SK-N-MC (cell line): Measurements from ENCODE around the gene GEMIN5.
A peak's percentile ranks its signal among the peaks of the same experiment; 100 is the strongest.
"Not testable (repeated sequence)": the region's sequence is repeated elsewhere in the genome, so short reads cannot be mapped to it uniquely, and the experiment has no call there.

Experiments used
- DNase-seq: peaks from one replicate; pipeline ENCODE4 v3.0.0-alpha.2; 2011; ENCODE audit warnings: low read depth, low spot score
- H3K27ac ChIP-seq: fragments of 200-600 bp; sonication (generic); 2 replicates; pipeline ENCODE4 v1.5.1; 2016; ENCODE audit warnings: mixed run types
- H3K36me3 ChIP-seq: fragments of 200-600 bp; sonication (generic); 2 replicates; pipeline ENCODE4 v1.6.1; 2017; ENCODE audit warnings: antibody characterized with exemption, low read length, mixed read lengths; ENCODE audit not compliant: insufficient read depth
- H3K4me3 ChIP-seq: fragments of 200-600 bp; sonication (generic); 2 replicates; pipeline ENCODE4 v1.5.1; 2016
- H3K9ac ChIP-seq: fragments of 200-600 bp; sonication (generic); 2 replicates; pipeline ENCODE4 v1.8.0; 2017; ENCODE audit warnings: mixed run types, mixed read lengths; ENCODE audit not compliant: insufficient read length
- H3K9me3 ChIP-seq: fragments of 200-600 bp; sonication (generic); 2 replicates; pipeline ENCODE4 v1.6.1; 2017; ENCODE audit warnings: low read depth, mild to moderate bottlenecking, antibody characterized with exemption, low read length, moderate library complexity, mixed read lengths
- EZH2 ChIP-seq: fragments of 200-600 bp; sonication (generic); IDR thresholded peaks from one replicate; pipeline ENCODE4 v1.6.1; 2017; ENCODE audit warnings: antibody characterized with exemption
- FOXP2 ChIP-seq: optimal IDR thresholded peaks from 2 replicates; pipeline ENCODE3; 2011; ENCODE audit warnings: mild to moderate bottlenecking, moderate library complexity; ENCODE audit not compliant: insufficient read depth; ENCODE audit errors: extremely low read length, control extremely low read depth
- POLR2AphosphoS5 ChIP-seq: IDR thresholded peaks from 2 replicates; pipeline ENCODE4 v1.6.1; 2012; ENCODE audit warnings: mild to moderate bottlenecking, low read depth, low read length, borderline replicate concordance

GEMIN5 gene

DNA sequence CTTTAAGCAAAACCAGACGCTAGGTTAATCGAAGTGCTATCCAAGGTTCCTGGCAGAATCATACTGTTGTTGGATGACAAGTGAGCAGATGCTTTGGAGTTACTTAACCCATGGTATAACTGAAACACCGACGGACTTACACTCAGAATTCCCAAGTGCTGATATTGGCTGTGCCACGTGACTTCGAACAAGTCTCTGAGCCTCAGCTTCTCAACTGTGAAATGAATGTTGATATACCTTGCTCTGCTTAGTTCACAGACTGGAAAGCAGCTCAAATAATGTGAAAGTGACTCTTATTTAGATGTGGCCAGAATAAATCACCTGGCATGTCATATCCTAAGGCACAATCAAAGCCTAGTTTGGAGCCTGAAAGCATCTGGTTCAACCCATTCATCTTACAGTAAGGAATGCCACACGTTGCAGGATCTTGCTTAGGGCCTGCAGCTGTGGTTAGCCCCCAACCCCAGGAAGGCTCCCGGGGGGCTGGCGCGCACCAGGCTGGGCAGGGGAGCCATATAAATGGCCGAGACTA is 759 bp downstream of the GEMIN5 start:
- no peak for DNase-seq
- no peaks in the 10 kb centered on the region for H3K9me3 ChIP-seq
- H3K27ac ChIP-seq: peak overlapping the region; percentile 25
- H3K9ac ChIP-seq: peak overlapping the region; percentile 91
- peak overlapping the region; percentile 90 for H3K4me3 ChIP-seq
- TF ChIP-seq POLR2AphosphoS5 (no peak), EZH2 (no peak), FOXP2 (no peak)
- peaks cover 28% of the 10 kb centered on the region for H3K36me3 ChIP-seq

DNA sequence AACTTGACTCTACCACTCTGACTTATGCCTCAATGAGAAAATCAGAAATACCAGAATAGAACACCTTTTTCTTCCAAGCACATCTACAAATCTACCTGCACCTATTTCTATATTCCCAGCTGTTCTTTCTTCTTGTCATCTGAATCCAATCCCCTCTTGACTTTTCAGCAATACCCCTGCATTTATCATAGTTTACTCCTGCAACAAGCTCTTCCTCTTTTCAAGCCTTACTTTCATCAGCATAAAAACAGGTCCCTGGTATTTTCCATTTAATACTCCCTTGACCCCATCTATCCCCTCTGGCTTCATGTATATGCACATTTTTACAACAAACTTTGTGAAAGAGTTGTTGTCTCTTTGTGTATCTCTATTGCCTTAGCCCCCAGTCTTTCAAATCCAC is 3.1 kb downstream of the GEMIN5 start:
- no peak overlapping the region for H3K4me3 ChIP-seq
- H3K36me3 ChIP-seq: peaks cover 48% of the 10 kb centered on the region
- no peak for DNase-seq
- no peak overlapping the region for H3K9ac ChIP-seq
- H3K27ac ChIP-seq: no peak overlapping the region
- H3K9me3 ChIP-seq: no peaks in the 10 kb centered on the region
- TF ChIP-seq EZH2: no peak
- TF ChIP-seq POLR2AphosphoS5: no peak
- TF ChIP-seq FOXP2: no peak

DNA sequence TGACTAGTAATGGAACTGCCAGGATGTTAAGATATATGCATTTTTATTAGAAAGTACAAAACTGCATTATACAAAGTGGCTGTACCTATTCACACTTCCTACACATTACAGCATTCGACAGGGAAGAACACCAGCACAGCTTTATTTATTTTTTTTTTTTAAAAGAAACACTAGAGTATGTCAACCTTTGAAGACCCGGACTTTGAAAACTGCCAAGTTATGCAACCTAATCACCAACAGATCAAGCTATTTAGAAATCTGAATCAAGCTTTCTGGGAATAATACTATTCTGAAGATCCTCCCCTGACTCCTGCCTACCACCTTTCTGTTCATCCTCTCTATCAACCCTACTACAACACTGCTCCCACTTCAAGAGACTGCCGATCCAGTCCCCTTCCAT is 4.5 kb downstream of the GEMIN5 start:
- Histone ChIP-seq H3K4me3 (no peak overlapping the region), H3K9me3 (no peaks in the 10 kb centered on the region), H3K36me3 (peaks cover 57% of the 10 kb centered on the region), H3K27ac (no peak overlapping the region), H3K9ac (no peak overlapping the region)
- DNase-seq: no peak
- TF ChIP-seq EZH2 (no peak), FOXP2 (no peak), POLR2AphosphoS5 (no peak)

DNA sequence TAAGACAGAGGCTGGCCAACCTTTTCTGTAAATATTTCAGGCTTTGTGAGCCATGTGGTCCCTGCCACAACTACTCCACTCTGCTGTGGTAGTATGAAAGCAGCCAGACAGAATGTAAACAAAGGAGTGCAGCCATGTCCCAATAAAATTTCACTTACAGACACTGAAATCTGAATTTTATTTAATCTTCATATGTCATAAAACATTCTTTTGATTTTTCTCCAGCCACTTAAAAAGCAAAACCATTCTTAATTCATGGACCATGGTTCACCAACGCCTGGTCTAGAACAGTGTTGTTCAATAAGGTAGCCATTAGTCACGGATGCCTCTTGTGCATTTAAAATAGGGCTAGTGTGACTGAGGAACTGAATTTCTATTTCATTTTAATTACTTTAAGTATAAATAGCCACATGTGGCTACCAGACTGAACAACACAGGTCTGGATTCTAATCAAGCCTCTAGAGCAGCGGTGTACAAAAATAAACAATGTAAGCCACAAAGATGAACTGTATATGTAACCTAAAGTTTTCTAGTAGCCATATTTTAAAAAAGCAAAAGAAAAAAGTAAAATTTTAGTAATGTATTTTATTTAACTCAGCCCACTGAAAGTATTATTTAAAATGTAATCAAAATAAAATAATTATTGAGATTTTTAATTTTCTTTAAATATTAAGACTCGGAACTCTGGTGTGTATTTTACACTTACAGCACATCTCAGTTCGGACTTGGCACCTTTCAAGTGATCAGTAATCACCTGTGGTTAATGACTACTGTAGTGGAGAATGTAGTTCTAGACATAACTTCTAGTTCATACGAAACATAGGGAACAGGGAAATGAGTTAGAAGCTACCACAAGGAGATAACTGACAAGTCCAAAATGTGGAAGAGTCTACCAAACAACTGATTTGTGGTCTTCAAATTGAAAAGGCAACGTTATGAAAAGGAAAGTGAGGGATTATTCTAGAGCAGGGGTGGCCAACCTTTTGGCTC is 14.3 kb downstream of the GEMIN5 start:
- Histone ChIP-seq H3K36me3 (peaks cover 80% of the 10 kb centered on the region), H3K9me3 (no peaks in the 10 kb centered on the region), H3K9ac (no peak overlapping the region), H3K4me3 (no peak overlapping the region), H3K27ac (peak overlapping the region; percentile 71)
- TF ChIP-seq FOXP2: no peak
- no peak for TF ChIP-seq POLR2AphosphoS5
- no peak for TF ChIP-seq EZH2
- DNase-seq: no peak

DNA sequence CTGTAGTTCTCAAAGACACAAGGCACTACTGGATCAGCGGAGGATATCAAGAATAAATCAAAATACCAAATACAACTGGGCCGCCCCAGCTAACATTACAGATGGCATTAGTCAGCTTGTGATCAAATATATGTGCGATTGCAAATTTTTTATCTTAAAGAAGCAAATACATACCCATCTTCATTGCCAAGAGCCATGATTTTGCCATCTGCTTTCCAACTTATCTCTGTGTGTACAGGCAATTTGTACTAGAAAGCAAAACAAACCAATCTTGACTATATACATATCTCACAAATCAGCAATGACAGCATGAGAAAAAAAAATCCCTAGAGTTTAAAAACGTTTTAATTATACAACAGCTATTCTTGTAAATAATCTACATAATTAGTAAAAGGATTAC is 20.3 kb downstream of the GEMIN5 start:
- no peak for TF ChIP-seq EZH2
- TF ChIP-seq POLR2AphosphoS5: no peak
- no peak for TF ChIP-seq FOXP2
- no peak overlapping the region for H3K27ac ChIP-seq
- DNase-seq: no peak
- no peaks in the 10 kb centered on the region for H3K9me3 ChIP-seq
- no peak overlapping the region for H3K4me3 ChIP-seq
- peaks cover 76% of the 10 kb centered on the region for H3K36me3 ChIP-seq
- H3K9ac ChIP-seq: no peak overlapping the region

DNA sequence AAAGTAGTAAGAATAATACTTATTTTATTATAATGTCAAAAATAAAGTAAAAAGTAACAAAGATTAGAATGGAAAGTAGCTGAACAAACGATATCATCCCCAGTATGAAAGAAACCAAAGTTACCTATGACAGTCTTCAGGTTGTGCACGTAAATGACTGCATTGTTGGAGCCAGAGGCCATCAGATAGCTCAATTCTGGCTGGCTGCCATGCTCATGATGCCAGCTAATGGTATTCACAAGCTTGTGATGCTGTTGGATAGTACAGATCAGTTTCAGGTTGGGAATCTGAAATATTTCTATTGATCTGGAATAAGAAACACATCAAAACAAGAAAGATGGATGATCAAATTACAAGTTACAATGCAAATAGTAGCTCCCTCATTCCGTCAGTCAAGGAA is 21.1 kb downstream of the GEMIN5 start:
- TF ChIP-seq EZH2 (no peak), POLR2AphosphoS5 (no peak), FOXP2 (no peak)
- Histone ChIP-seq H3K9me3 (no peaks in the 10 kb centered on the region), H3K4me3 (no peak overlapping the region), H3K9ac (no peak overlapping the region), H3K36me3 (peaks cover 85% of the 10 kb centered on the region), H3K27ac (no peak overlapping the region)
- DNase-seq: no peak

DNA sequence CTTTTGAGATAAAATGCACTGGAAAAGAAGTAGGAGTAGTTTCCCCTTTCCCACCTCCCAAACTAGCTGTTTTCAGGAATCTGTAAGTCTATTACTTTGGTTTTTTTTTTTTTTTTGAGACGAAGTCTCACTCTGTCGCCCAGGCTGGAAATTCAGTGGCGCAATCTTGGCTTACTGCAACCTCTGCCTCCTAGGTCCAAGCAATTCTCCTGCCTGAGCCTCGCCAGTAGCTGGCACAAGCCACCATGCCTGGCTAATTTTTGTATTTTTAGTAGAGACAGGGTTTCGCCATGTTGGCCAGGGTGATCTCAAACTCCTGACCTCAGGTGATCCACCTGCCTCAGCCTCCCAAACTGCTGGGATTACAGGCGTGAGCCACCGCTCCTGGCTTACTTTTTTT is 32.4 kb downstream of the GEMIN5 start:
- H3K27ac ChIP-seq, H3K9ac ChIP-seq, H3K4me3 ChIP-seq, H3K9me3 ChIP-seq, DNase-seq: not testable (repeated sequence)
- peaks cover 87% of the 10 kb centered on the region for H3K36me3 ChIP-seq

DNA sequence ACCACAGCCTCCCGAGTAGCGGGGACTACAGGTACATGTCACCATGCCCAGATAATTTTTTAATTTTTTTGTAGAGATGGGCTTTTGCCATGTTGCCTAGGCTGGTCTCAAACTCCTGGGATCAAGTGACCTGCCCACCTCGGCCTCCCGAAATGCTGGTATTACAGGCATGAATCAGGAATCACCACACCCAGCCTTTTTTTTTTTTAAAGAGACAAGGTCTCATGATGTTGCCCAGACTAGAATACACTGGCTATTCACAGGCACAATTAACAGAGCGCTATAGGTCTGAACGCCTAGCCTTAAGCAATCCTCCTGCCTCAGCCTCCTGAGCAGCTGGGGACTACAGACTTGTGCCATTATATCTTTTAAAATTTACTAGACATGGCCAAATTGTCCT is 36.1 kb downstream of the GEMIN5 start:
- H3K36me3 ChIP-seq: peaks cover 90% of the 10 kb centered on the region

More for the DNA sequence above, 36.1 kb downstream of the GEMIN5 start:
- Histone ChIP-seq H3K9ac (no peak overlapping the region), H3K9me3 (no peaks in the 10 kb centered on the region), H3K4me3 (no peak overlapping the region), H3K27ac (no peak overlapping the region)
- DNase-seq: no peak
- TF ChIP-seq FOXP2: no peak
- no peak for TF ChIP-seq EZH2
- no peak for TF ChIP-seq POLR2AphosphoS5
